Nephron (organoid): Measurements from ENCODE around the gene DPH5.
"Not testable (repeated sequence)": the region's sequence is repeated elsewhere in the genome, so short reads cannot be mapped to it uniquely, and the experiment has no call there.

ENCODE experiments used
- H3K27ac Mint-ChIP-seq, 3 experiments: 2 replicates each; pipeline ENCODE4 v1.8.0; 2020; ENCODE audit warnings: mixed read lengths in 3 of 3, mild to moderate bottlenecking in 2 of 3, moderate library complexity in 1 of 3
- H3K27me3 Mint-ChIP-seq: 2 replicates; pipeline ENCODE4 v1.8.0; 2021; ENCODE audit warnings: low read depth, mild to moderate bottlenecking, moderate library complexity, mixed read lengths
- H3K36me3 Mint-ChIP-seq: 2 replicates; pipeline ENCODE4 v1.8.0; 2020; ENCODE audit warnings: low read depth, mixed read lengths
- H3K4me1 Mint-ChIP-seq: 2 replicates; pipeline ENCODE4 v1.8.0; 2020; ENCODE audit warnings: mixed read lengths
- H3K4me3 Mint-ChIP-seq, 3 experiments: 2 replicates each; pipeline ENCODE4 v1.8.0; 2020; ENCODE audit warnings: mild to moderate bottlenecking in 3 of 3, mixed read lengths in 3 of 3, moderate library complexity in 2 of 3
- H3K9me3 Mint-ChIP-seq: 2 replicates; pipeline ENCODE4 v1.8.0; 2020; ENCODE audit warnings: mixed read lengths
- CTCF ChIP-seq, 3 experiments: fragments of 200-600 bp; sonication (generic); IDR thresholded peaks; one replicate each; pipeline ENCODE4 v1.5.0; 2021; ENCODE audit warnings: antibody characterized with exemption in 3 of 3; ENCODE audit not compliant: unreplicated experiment in 3 of 3

The DPH5 gene

GRCh38 chr1:100950337-100950736, 75.2 kb downstream of the DPH5 start:
- no peak for TF ChIP-seq CTCF (IDR thresholded peaks at IDR 0.05; ENCODE audit: unreplicated experiment in 3 of 3)
- H3K36me3 Mint-ChIP-seq, result peaks cover 62% of the 10 kb centered on the region
- peak overlapping the region; percentile 45 to 83 (median 75) for H3K27ac Mint-ChIP-seq
- peaks cover 11% of the 10 kb centered on the region for H3K4me1 Mint-ChIP-seq
- H3K9me3 Mint-ChIP-seq, result peaks cover 24% of the 10 kb centered on the region
- no peaks in the 10 kb centered on the region for H3K27me3 Mint-ChIP-seq
- H3K4me3 Mint-ChIP-seq, result no peak overlapping the region

- peak overlapping the region in 2 of 3 experiments; percentile 33 to 43 for H3K27ac Mint-ChIP-seq
- not testable (repeated sequence) for H3K4me3 Mint-ChIP-seq, H3K27me3 Mint-ChIP-seq, H3K4me1 Mint-ChIP-seq
- peaks cover 69% of the 10 kb centered on the region for H3K36me3 Mint-ChIP-seq
- H3K9me3 Mint-ChIP-seq, result peaks cover 24% of the 10 kb centered on the region
Observed at GRCh38 chr1:100949515-100950158, 75.9 kb downstream of the DPH5 start.

GRCh38 chr1:100948721-100949405, 76.7 kb downstream of the DPH5 start:
- not testable (repeated sequence) for H3K27me3 Mint-ChIP-seq

GRCh38 chr1:100947816-100948215, 77.8 kb downstream of the DPH5 start:
- peaks cover 12% of the 10 kb centered on the region for H3K4me1 Mint-ChIP-seq
- H3K36me3 Mint-ChIP-seq, result peaks cover 77% of the 10 kb centered on the region
- not testable (repeated sequence) for H3K4me3 Mint-ChIP-seq, H3K27ac Mint-ChIP-seq, H3K27me3 Mint-ChIP-seq
- H3K9me3 Mint-ChIP-seq, result peaks cover 24% of the 10 kb centered on the region

More at GRCh38 chr1:100948721-100949405, 76.7 kb downstream of the DPH5 start:
- peak overlapping the region in 1 of 3 experiments; percentile 33 for H3K27ac Mint-ChIP-seq
- peaks cover 71% of the 10 kb centered on the region for H3K36me3 Mint-ChIP-seq
- not testable (repeated sequence) for H3K4me1 Mint-ChIP-seq, H3K4me3 Mint-ChIP-seq
- peaks cover 24% of the 10 kb centered on the region for H3K9me3 Mint-ChIP-seq

GRCh38 chr1:100946064-100946463, 79.5 kb downstream of the DPH5 start:
- not testable (repeated sequence) for H3K4me3 Mint-ChIP-seq, H3K27me3 Mint-ChIP-seq, H3K27ac Mint-ChIP-seq
- peaks cover 24% of the 10 kb centered on the region for H3K9me3 Mint-ChIP-seq
- H3K36me3 Mint-ChIP-seq, result peaks cover 77% of the 10 kb centered on the region
- H3K4me1 Mint-ChIP-seq, result peaks cover 10% of the 10 kb centered on the region

GRCh38 chr1:100943533-100943932, 82.1 kb downstream of the DPH5 start:
- Mint-ChIP-seq H3K27ac (peak overlapping the region in 2 of 3 experiments; percentile 57 to 75), H3K36me3 (peaks cover 82% of the 10 kb centered on the region)

GRCh38 chr1:100942304-100943046, 83.1 kb downstream of the DPH5 start:
- H3K4me3 Mint-ChIP-seq, result no peak overlapping the region

More at GRCh38 chr1:100943533-100943932, 82.1 kb downstream of the DPH5 start:
- H3K27me3 Mint-ChIP-seq, result no peaks in the 10 kb centered on the region
- no peak overlapping the region for H3K4me3 Mint-ChIP-seq
- no peak for TF ChIP-seq CTCF (IDR thresholded peaks at IDR 0.05; ENCODE audit: unreplicated experiment in 3 of 3)
- peaks cover 18% of the 10 kb centered on the region for H3K9me3 Mint-ChIP-seq
- H3K4me1 Mint-ChIP-seq, result peaks cover 3% of the 10 kb centered on the region

More at GRCh38 chr1:100942304-100943046, 83.1 kb downstream of the DPH5 start:
- Mint-ChIP-seq H3K36me3 (peaks cover 82% of the 10 kb centered on the region), H3K27ac (peak overlapping the region; percentile 23 to 75 (median 57)), H3K9me3 (peaks cover 10% of the 10 kb centered on the region), H3K4me1 (peaks cover 3% of the 10 kb centered on the region), H3K27me3 (no peaks in the 10 kb centered on the region)
- no peak for TF ChIP-seq CTCF (IDR thresholded peaks at IDR 0.05; ENCODE audit: unreplicated experiment in 3 of 3)
